M059J (cell line): ENCODE data around the gene LCK. TPM values are rescaled to one million over a fixed set of nuclear protein-coding genes. Genes with fewer than 3 reads are reported as not detected.
"Not testable (repeated sequence)": the region's sequence is repeated elsewhere in the genome, so short reads cannot be mapped to it uniquely, and the experiment has no call there.

Source experiments
- DNase-seq: peaks from one replicate; pipeline ENCODE4 v3.0.0-alpha.2; 2012; ENCODE audit warnings: low read depth
- total RNA-seq: library from RNA; depleted of rRNA; stranded (reverse); fragments of >200 nt; shearing (Covaris generic); gene quantifications from 2 replicates; pipeline ENCODE4 v1.2.3, GENCODE V29; 2014

The LCK gene
- total RNA-seq, 1 experiment from 2014 or later, result 0.12 TPM

GRCh38 chr1:32239790-32240139, 11.3 kb upstream of the LCK start:
- no peak for DNase-seq

- peak; percentile 78 for DNase-seq
Observed at GRCh38 chr1:32240140-32240951, 10.7 kb upstream of the LCK start.

- DNase-seq, result peak; percentile 80
Observed at GRCh38 chr1:32241001-32241763, 9.9 kb upstream of the LCK start.

GRCh38 chr1:32242341-32242851, 8.7 kb upstream of the LCK start:
- DNase-seq, result peak; percentile 28

- DNase-seq, result peak; percentile 79
Observed at GRCh38 chr1:32246888-32247273, 4.2 kb upstream of the LCK start, which contains the start of gene FAM167B. FAM167B (plus strand) TSS chr1:32247222; CDS start chr1:32247422, 200 bp downstream.

GRCh38 chr1:32247452-32247851, 3.6 kb upstream of the LCK start:
- no peak for DNase-seq

GRCh38 chr1:32247983-32248889, 2.8 kb upstream of the LCK start:
- peak; percentile 76 for DNase-seq

- DNase-seq, result peak; percentile 58
Observed at GRCh38 chr1:32249831-32250525, 1.1 kb upstream of the LCK start.

- DNase-seq, result no peak
Observed at GRCh38 chr1:32255072-32256071, 4.3 kb downstream of the LCK start.

GRCh38 chr1:32256473-32257226, 5.6 kb downstream of the LCK start:
- DNase-seq, result no peak

GRCh38 chr1:32257227-32257508, 6.1 kb downstream of the LCK start:
- no peak for DNase-seq

- not testable (repeated sequence) for DNase-seq
Observed at GRCh38 chr1:32263236-32263593, 12.2 kb downstream of the LCK start.

- DNase-seq, result no peak
Observed at GRCh38 chr1:32263744-32264143, 12.7 kb downstream of the LCK start.

- DNase-seq, result no peak
Observed at GRCh38 chr1:32265846-32266245, 14.8 kb downstream of the LCK start.

GRCh38 chr1:32266921-32267591, 16.0 kb downstream of the LCK start:
- DNase-seq, result peak; percentile 53

- no peak for DNase-seq
Observed at GRCh38 chr1:32269744-32270143, 18.7 kb downstream of the LCK start.

- no peak for DNase-seq
Observed at GRCh38 chr1:32272557-32273390, 21.7 kb downstream of the LCK start.
